Panc1 (cell line): ENCODE data around the gene AGBL1. TPM values are rescaled to one million over a fixed set of nuclear protein-coding genes. Genes with fewer than 3 reads are reported as not detected.

Experiments used
- ATAC-seq: fragments of 200-7000 bp; cut with Tn5 transposase; 2 replicates; pipeline ENCODE4 v1.9.1; 2020; ENCODE audit warnings: mild to moderate bottlenecking, moderate library complexity
- Bru-seq: library from RNA; stranded (reverse); fragments of 400-500 nt; gene quantifications from one replicate; lab custom pipeline; 2021; lab: Mats Ljungman, UMichigan
- BruChase-seq, 2 experiments: library from RNA; stranded (reverse); fragments of 400-500 nt; gene quantifications; one replicate each; lab custom pipeline; 2021; lab: Mats Ljungman, UMichigan
- BruUV-seq: library from RNA; stranded (reverse); fragments of 400-500 nt; replicated peaks from 2 replicates; lab custom pipeline; 2021; lab: Mats Ljungman, UMichigan
- CTCF ChIA-PET: fragments of 300-600 bp; sonication (Branson Sonifier 250); formaldehyde crosslinking; loops from one replicate; lab custom pipeline; 2022; ENCODE audit warnings: antibody characterized with exemption; lab: Charles Lee
- POLR2A ChIA-PET: fragments of 300-600 bp; sonication (Branson Sonifier 250); formaldehyde crosslinking; loops from one replicate; lab custom pipeline; 2022; ENCODE audit warnings: antibody characterized with exemption; lab: Charles Lee
- DNase-seq: peaks from one replicate; pipeline ENCODE4 v3.0.0-alpha.2; 2010; ENCODE audit warnings: low read depth, low spot score
- H3K27ac ChIP-seq: 2 replicates; pipeline ENCODE4 v1.5.1; 2011; ENCODE audit warnings: mild to moderate bottlenecking, low read length, inconsistent platforms
- H3K27me3 ChIP-seq: fragments of 200-500 bp; sonication (Bioruptor generic); 2 replicates; pipeline ENCODE4 v1.6.0; 2014; ENCODE audit warnings: low read length, inconsistent platforms; ENCODE audit not compliant: control insufficient read depth, insufficient read depth
- H3K36me3 ChIP-seq: fragments of 200-500 bp; sonication (Bioruptor generic); 2 replicates; pipeline ENCODE4 v1.5.1; 2014; ENCODE audit warnings: inconsistent platforms, mild to moderate bottlenecking, low read length, moderate library complexity; ENCODE audit not compliant: control insufficient read depth, insufficient read depth
- H3K4me1 ChIP-seq: 2 replicates; pipeline ENCODE4 v1.5.1; 2011; ENCODE audit warnings: inconsistent platforms, mild to moderate bottlenecking, low read length, moderate library complexity; ENCODE audit not compliant: control insufficient read depth, insufficient read depth
- H3K4me3 ChIP-seq, 2 experiments: 2 replicates each; pipeline ENCODE4 v1.5.1; 2011 to 2012; ENCODE audit warnings: low read depth in 2 of 2, low read length in 2 of 2, mild to moderate bottlenecking in 2 of 2, inconsistent platforms in 1 of 2, moderate library complexity in 1 of 2
- H3K9me3 ChIP-seq: fragments of 200-500 bp; sonication (Bioruptor generic); 2 replicates; pipeline ENCODE4 v1.5.1; 2014; ENCODE audit warnings: low read depth, mild to moderate bottlenecking, inconsistent platforms, low read length, moderate library complexity; ENCODE audit not compliant: control insufficient read depth, insufficient read depth
- POLR2AphosphoS5 ChIP-seq: IDR thresholded peaks from 2 replicates; pipeline ENCODE4 v1.6.1; 2012; ENCODE audit warnings: mild to moderate bottlenecking, low read depth, low read length, moderate library complexity
- SIN3A ChIP-seq: IDR thresholded peaks from 2 replicates; pipeline ENCODE4 v1.6.1; 2012; ENCODE audit warnings: low read depth, mild to moderate bottlenecking, low read length, moderate library complexity, borderline replicate concordance; ENCODE audit not compliant: insufficient read depth
- TCF7L2 ChIP-seq: IDR thresholded peaks from 2 replicates; pipeline ENCODE4 v1.6.1; 2011; ENCODE audit warnings: mild to moderate bottlenecking, low read depth, low read length, inconsistent platforms
- in situ Hi-C: cut with HindIII; loops from 2 replicates; pipeline ENCODE4 v1.10.0; 2016; ENCODE audit warnings: low sequenced_read_pairs, low pct_unique_long_range_greater_than_20kb
- intact Hi-C: fragments of 100-400 bp; cut with micrococcal nuclease; formaldehyde crosslinking; loops from one replicate; pipeline ENCODE4 v1.10.0; 2022; ENCODE audit not compliant: unreplicated experiment
- long read RNA-seq: library from polyadenylated mRNA; unstranded; transcript quantifications from one replicate; pipeline ENCODE4 v2.0.0, GENCODE V29; 2021; ENCODE audit not compliant: unreplicated experiment
- polyA plus RNA-seq: library from polyadenylated mRNA; unstranded; fragments of >200 nt; gene quantifications from one replicate; pipeline ENCODE4 v1.2.1, GENCODE V29; 2012; ENCODE audit warnings: missing spikeins; ENCODE audit not compliant: insufficient read length
- total RNA-seq: library from RNA; stranded (reverse); gene quantifications from one replicate; pipeline ENCODE4 v1.2.1, GENCODE V29; 2021; ENCODE audit not compliant: unreplicated experiment
- TF ChIP-seq, protein P1 (sequence below): fragments of 450-650 bp; IDR thresholded peaks from 2 replicates; pipeline ENCODE4 v1.5.1; 2017; ENCODE audit warnings: mild to moderate bottlenecking
- TF ChIP-seq, protein P2 (sequence below), 2 experiments: IDR thresholded peaks; 2 replicates each; pipeline ENCODE4 v1.6.1; 2011 to 2012; ENCODE audit warnings: low read depth in 2 of 2, control low read depth in 1 of 2, low read length in 1 of 2, mild to moderate bottlenecking in 1 of 2, moderate library complexity in 1 of 2; ENCODE audit not compliant: insufficient read depth in 1 of 2

AGBL1 gene
- total RNA-seq = not detected
- polyA plus RNA-seq = not detected
- Bru-seq, nascent RNA = percentile 1 among the genes with signal in this experiment
- percentile 2 among the genes with signal in this experiment for BruChase-seq, experiment 1, labeled RNA remaining after a 2-hour chase
- percentile 1 among the genes with signal in this experiment for BruChase-seq, experiment 2, labeled RNA remaining after a 6-hour chase
- long read RNA-seq = 0 reads

DNA sequence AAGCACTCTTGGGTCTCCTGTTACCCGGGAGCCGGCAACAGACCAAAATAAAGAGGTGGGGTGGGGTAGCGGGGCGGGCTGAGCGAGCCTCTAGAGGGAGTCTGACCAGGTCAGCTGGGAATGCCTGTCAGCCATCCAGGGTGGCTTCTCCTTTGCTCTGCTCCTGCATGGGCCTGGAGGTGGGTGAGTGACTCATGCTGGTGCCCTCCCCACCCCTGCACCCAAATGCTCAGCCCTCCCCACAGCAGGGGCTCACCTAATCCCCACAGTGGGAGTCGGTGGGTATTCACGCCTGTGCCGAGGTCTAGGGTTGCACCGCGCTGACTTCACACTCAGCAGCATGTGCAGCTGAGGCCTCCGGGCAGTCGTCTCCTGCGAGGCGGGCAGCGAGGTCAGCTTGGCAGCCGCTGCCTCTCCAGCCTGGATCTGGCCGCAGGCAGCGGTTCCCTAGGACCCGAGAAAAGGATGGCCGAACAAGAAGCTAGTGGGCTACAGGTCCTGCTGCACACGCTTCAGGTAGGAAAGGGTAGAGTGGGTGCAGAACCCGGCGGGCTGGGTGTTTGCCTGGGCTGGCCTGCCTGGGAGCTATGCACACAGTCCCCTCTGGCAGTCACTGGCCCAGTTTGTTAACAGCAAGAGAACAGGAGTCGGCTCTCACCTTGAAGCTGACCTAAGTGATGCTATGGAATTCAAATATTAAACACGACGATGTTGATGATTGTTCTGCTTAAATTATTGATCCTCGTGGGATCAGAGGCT, at the start of gene AGBL1:
Gene AGBL1, plus strand, starts transcription at position 364 of the 759 bp plus-strand sequence.
- in situ Hi-C loops = no loop called here
- no peak for DNase-seq
- H3K27ac ChIP-seq = no peak within 1 kb of the TSS
- peaks cover 7% of the 10 kb centered on the region; the same call in 1 of the 2 replicates for H3K27me3 ChIP-seq
- no peak within 1 kb of the TSS for H3K4me3 ChIP-seq
- ChIA-PET POLR2A (no interaction called here), CTCF (interaction anchor here (0.6 to 0.7 kb wide), 2 partner anchors 17 to 38 kb away, joined by 4 to 15 read pairs; no protein-coding TSS in a partner anchor)
- intact Hi-C loops = loop anchor here (10.0 kb wide), 1 partner anchor 205 kb away; no protein-coding TSS in a partner anchor
- H3K9me3 ChIP-seq = no peaks in the 10 kb centered on the region
- no peaks in the 10 kb centered on the region for H3K4me1 ChIP-seq
- TF ChIP-seq POLR2AphosphoS5 = no peak
- ATAC-seq = peak; percentile 62; the same call in 1 of the 2 replicates
- BruUV-seq = no TSS peak
- H3K36me3 ChIP-seq = no peaks in the 10 kb centered on the region

DNA sequence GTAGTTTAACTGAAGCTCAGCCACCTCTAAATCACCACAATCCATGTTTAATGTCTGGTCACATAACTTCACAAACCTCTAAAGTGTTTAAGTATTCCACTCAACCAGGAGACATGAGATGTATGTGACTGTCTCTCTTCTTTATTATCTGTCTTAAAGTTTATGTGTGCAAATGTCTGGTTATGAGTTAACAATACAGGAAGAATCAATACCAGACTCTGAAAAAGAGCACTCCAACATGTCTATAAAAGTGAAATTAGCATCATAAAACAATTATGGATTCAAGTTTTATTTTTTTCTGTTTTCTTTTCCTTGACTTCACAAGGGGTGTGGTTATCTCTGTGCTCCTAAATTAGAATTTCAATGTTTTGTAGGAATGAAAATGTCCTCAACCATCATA, 44.8 kb upstream of the AGBL1 start:
- Histone ChIP-seq H3K36me3 (no peaks in the 10 kb centered on the region), H3K27me3 (peaks cover 2% of the 10 kb centered on the region; the same call in 1 of the 2 replicates), H3K4me1 (no peaks in the 10 kb centered on the region), H3K4me3 (no peak overlapping the region), H3K27ac (no peak overlapping the region), H3K9me3 (no peaks in the 10 kb centered on the region)
- DNase-seq = no peak
- no peak for ATAC-seq
- ChIA-PET POLR2A (no interaction called here), CTCF (no interaction called here)
- BruUV-seq = no TSS peak
- TF ChIP-seq SIN3A = no peak
- no peak for TF ChIP-seq POLR2AphosphoS5
- TF ChIP-seq TCF7L2 = no peak
- TF ChIP-seq, protein P1, sequence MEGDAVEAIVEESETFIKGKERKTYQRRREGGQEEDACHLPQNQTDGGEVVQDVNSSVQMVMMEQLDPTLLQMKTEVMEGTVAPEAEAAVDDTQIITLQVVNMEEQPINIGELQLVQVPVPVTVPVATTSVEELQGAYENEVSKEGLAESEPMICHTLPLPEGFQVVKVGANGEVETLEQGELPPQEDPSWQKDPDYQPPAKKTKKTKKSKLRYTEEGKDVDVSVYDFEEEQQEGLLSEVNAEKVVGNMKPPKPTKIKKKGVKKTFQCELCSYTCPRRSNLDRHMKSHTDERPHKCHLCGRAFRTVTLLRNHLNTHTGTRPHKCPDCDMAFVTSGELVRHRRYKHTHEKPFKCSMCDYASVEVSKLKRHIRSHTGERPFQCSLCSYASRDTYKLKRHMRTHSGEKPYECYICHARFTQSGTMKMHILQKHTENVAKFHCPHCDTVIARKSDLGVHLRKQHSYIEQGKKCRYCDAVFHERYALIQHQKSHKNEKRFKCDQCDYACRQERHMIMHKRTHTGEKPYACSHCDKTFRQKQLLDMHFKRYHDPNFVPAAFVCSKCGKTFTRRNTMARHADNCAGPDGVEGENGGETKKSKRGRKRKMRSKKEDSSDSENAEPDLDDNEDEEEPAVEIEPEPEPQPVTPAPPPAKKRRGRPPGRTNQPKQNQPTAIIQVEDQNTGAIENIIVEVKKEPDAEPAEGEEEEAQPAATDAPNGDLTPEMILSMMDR = no peak
- TF ChIP-seq, protein P2, sequence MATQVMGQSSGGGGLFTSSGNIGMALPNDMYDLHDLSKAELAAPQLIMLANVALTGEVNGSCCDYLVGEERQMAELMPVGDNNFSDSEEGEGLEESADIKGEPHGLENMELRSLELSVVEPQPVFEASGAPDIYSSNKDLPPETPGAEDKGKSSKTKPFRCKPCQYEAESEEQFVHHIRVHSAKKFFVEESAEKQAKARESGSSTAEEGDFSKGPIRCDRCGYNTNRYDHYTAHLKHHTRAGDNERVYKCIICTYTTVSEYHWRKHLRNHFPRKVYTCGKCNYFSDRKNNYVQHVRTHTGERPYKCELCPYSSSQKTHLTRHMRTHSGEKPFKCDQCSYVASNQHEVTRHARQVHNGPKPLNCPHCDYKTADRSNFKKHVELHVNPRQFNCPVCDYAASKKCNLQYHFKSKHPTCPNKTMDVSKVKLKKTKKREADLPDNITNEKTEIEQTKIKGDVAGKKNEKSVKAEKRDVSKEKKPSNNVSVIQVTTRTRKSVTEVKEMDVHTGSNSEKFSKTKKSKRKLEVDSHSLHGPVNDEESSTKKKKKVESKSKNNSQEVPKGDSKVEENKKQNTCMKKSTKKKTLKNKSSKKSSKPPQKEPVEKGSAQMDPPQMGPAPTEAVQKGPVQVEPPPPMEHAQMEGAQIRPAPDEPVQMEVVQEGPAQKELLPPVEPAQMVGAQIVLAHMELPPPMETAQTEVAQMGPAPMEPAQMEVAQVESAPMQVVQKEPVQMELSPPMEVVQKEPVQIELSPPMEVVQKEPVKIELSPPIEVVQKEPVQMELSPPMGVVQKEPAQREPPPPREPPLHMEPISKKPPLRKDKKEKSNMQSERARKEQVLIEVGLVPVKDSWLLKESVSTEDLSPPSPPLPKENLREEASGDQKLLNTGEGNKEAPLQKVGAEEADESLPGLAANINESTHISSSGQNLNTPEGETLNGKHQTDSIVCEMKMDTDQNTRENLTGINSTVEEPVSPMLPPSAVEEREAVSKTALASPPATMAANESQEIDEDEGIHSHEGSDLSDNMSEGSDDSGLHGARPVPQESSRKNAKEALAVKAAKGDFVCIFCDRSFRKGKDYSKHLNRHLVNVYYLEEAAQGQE (IDR thresholded peaks at IDR 0.05; ENCODE audit: insufficient read depth in 1 of 2, low read depth in 2 of 2, low read length in 1 of 2) = no peak
- in situ Hi-C loops = no loop called here
- intact Hi-C loops = no loop called here
